AG10803 (cell line): Measurements from ENCODE around the gene TMEM79.

Experiments
- DNase-seq: peaks from one replicate; pipeline ENCODE4 v3.0.0; 2010; ENCODE audit warnings: low read depth
- H3K4me3 ChIP-seq: 2 replicates; pipeline ENCODE4 v1.5.1; 2011; ENCODE audit warnings: mild to moderate bottlenecking, low read length, control low read depth
- TF ChIP-seq, protein P1 (sequence below): conservative IDR thresholded peaks from 2 replicates; pipeline ENCODE4 v1.5.1; 2011; ENCODE audit warnings: mild to moderate bottlenecking, low read length, control low read depth, inconsistent platforms

The TMEM79 gene

DNA sequence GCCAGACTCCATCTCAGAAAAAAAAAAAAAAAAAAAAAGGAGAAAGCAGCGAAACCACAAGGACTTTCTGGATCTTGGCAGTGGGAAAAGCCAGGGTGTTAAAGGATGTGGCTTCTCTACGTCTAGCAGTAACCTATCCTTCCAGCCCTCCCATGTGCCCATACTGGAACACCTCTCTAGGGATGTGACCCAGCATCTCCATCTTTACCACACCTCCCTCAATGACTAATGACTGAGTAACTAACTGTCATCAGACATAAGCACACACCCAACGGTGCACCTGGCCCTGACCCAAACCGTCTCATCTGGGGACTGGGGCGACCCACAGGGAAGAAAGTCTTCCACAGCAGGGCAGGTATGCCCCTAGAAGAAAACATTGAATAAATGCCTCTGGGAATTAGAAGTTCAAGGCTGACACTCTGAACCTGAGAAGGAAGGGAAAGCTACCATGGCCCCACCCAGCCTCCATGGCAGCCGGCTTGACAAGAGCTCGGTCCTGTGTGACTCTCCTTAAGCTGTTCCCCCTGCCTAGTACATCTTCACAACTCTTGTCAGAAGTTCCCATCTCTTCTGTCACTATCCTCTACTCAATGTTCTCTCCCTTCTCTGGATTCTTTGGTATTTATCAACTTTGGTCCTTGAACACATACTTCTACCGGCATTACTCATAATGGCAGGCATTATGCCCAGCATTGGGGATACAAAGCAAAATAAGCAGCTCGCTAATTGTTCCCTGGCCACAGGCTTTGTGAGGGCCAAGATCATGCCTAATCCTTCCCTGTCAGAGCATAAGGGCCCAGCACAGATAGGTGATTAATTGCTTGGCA lies 21.5 kb upstream of the TMEM79 start:
- no peak overlapping the region for H3K4me3 ChIP-seq
- TF ChIP-seq, protein P1, sequence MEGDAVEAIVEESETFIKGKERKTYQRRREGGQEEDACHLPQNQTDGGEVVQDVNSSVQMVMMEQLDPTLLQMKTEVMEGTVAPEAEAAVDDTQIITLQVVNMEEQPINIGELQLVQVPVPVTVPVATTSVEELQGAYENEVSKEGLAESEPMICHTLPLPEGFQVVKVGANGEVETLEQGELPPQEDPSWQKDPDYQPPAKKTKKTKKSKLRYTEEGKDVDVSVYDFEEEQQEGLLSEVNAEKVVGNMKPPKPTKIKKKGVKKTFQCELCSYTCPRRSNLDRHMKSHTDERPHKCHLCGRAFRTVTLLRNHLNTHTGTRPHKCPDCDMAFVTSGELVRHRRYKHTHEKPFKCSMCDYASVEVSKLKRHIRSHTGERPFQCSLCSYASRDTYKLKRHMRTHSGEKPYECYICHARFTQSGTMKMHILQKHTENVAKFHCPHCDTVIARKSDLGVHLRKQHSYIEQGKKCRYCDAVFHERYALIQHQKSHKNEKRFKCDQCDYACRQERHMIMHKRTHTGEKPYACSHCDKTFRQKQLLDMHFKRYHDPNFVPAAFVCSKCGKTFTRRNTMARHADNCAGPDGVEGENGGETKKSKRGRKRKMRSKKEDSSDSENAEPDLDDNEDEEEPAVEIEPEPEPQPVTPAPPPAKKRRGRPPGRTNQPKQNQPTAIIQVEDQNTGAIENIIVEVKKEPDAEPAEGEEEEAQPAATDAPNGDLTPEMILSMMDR: no peak
- peak; percentile 91 for DNase-seq

DNA sequence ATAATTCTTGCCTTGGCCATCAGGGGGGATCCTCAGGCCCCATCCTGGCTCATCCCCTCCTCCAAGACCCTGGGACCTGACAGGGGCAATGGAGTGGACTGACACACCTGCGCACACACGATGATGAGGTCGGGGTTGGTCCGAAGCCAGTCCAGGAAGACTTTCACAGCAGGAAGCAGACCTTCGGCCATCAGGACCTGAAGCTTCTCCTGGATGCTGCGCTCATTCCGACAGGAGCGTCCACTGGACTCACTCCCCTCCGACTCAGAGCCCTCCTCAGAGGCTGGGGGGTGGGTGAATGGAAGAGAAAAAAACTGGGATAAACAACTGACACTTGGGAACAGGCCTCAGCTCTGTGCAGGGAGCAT lies 20.9 kb upstream of the TMEM79 start:
- H3K4me3 ChIP-seq: no peak overlapping the region
- TF ChIP-seq, protein P1: no peak
- no peak for DNase-seq

DNA sequence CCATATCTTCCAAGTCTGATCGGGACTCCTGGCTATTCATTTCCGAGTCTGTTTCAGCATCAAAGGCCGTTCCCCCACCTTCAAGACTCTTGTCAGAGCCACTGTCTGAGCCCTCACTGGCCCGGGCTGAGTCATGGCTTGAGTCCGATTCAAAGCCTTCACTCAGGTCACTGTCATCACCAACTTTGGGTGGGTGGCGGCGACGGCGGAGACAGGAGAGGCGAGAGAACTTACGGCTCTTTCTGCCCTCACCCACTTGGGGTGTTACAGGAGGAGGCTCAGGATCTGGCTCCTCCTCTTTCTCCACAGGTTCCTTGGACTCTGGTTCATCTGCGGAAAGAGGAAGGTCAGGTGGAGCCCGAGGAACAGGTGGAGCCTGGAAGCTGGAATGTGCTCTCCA lies 18.1 kb upstream of the TMEM79 start:
- TF ChIP-seq, protein P1: no peak
- DNase-seq: no peak
- H3K4me3 ChIP-seq: no peak overlapping the region

DNA sequence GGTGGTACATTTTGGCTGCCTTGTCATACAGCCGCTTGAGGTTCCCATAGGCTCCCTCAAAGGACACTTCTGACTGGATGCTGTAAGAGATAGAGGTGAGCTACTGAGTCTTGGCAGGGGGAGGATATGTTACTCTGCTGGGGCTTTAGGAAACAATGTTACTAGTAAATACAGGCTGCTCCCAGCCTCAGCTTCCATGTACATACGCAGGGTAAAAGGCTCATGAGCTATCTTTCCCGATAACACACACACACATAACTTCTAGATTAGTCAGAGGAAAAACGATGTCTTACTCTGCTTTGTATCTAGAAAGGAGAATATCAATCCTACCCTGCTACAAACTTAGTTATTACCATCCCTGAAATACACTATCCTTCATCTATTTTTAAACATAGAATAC lies 15.8 kb upstream of the TMEM79 start:
- no peak for DNase-seq
- TF ChIP-seq, protein P1: no peak
- H3K4me3 ChIP-seq: no peak overlapping the region

DNA sequence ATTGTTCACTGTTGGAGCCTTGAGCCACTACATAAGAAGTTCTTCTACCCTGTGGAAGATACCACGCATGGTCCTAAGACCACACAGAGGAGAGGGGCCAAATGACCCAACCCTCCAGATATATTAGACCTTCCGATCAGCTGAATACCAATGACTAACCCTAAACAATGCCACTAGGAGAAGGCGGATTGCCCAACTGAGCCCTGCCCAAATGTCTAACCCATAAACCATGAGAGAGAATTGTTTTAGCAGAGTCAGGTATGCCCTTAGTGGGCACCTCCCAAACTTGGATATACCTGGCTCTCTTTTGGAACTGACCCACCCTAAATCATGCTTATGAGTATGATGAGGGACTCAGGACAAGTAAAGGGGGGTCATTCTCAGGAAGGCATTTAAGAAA lies 13.8 kb upstream of the TMEM79 start:
- no peak for DNase-seq
- H3K4me3 ChIP-seq: no peak overlapping the region
- TF ChIP-seq, protein P1: no peak

DNA sequence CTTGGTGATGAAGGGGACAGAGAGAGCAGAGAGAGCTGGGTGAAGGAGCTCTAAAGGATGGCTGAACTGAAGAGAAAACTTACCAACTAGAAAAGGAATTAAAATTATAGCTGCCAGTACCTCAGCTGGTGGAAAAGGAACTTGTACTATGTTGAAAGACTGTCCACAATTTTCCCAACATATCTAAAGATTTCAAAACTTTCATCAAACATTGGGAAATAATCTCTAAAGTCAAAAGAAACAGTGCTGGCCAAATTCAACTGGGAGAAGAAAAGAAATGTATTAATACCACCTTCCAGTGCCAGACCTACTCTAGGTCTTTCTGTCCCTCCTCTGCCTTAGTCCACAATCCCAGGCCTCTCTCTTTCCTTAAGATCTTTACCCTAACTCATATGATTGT lies 7.6 kb upstream of the TMEM79 start:
- no peak overlapping the region for H3K4me3 ChIP-seq
- TF ChIP-seq, protein P1: no peak
- DNase-seq: peak; percentile 70

DNA sequence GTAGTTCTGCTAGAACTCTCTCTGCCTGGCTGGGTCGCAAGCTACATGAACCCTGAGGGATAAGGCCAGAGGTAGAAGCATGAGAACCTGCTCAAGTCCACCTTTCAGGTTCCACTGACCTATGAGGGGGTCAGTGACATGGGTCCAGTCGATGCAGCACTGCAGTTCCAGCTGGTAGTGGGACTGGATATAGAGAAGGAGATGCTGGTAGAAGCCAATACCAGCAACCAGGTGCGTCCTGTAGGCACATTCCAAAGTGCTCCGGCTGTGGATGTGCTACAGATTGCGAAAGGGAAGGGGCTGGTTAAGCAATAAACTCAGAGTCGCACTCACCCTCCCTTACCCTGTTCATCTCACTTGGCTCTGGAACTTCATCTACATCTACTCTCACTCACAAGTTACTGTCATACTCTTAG lies 7.2 kb upstream of the TMEM79 start:
- no peak overlapping the region for H3K4me3 ChIP-seq
- DNase-seq: peak; percentile 55
- TF ChIP-seq, protein P1: no peak
